ENCODE measurements around the gene HECTD4.

GRCh38 chr12:112179916-112180315 lies 202.3 kb downstream of the HECTD4 start:
- TF ChIP-seq PKNOX1 (IDR thresholded peaks at IDR 0.05), result no peak
- TF ChIP-seq FOXM1 (IDR thresholded peaks at IDR 0.05; ENCODE audit: borderline replicate concordance), result no peak
- no peak for TF ChIP-seq FOXK2 (IDR thresholded peaks at IDR 0.05)
- TF ChIP-seq ZNF384 (IDR thresholded peaks at IDR 0.05), result no peak
- no peak for TF ChIP-seq NFRKB (IDR thresholded peaks at IDR 0.05)
- TF ChIP-seq FOXA1 (IDR thresholded peaks at IDR 0.05), result no peak
- TF ChIP-seq SUZ12 (IDR thresholded peaks at IDR 0.05), result no peak
- no peak for TF ChIP-seq BHLHE40 (IDR thresholded peaks at IDR 0.05; ENCODE audit: borderline replicate concordance)
- no peak for TF ChIP-seq SP1 (IDR thresholded peaks at IDR 0.05)
- TF ChIP-seq TARDBP (IDR thresholded peaks at IDR 0.05), result no peak
- TF ChIP-seq ARNT (IDR thresholded peaks at IDR 0.05), result no peak
- TF ChIP-seq HDGF (IDR thresholded peaks at IDR 0.05; ENCODE audit: borderline replicate concordance), result no peak
- TF ChIP-seq ELF4 (IDR thresholded peaks at IDR 0.05), result no peak

All from HEK293T (cell line).